GM18502 (cell line): Measurements from ENCODE around the gene ERG.

Experiments
- ATAC-seq: cut with Tn5 transposase; IDR thresholded peaks from one replicate; pipeline ENCODE4 v1.9.1; 2021; ENCODE audit warnings: mild to moderate bottlenecking; ENCODE audit not compliant: unreplicated experiment, poor library complexity

The ERG gene

DNA sequence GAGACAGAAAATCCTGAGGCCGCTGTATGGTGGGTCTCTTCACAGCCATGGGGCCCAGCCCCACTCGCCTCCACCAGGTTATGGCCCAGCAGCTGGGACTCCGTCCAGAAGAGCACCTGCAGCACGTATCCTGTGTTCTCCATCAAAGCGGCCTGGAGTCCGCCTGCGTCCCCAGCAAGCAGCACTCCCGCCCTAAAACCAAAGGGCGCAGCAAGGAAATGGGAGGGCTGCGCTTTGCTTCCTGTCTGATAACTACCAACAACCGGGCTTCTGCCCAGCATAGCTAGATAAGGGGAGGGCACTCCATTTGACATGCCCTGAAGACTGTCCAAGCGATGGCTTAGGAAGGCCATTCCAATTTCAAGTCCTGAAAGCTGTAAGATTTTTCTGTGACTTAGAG is 121.6 kb downstream of the ERG start:
- no peak for ATAC-seq

DNA sequence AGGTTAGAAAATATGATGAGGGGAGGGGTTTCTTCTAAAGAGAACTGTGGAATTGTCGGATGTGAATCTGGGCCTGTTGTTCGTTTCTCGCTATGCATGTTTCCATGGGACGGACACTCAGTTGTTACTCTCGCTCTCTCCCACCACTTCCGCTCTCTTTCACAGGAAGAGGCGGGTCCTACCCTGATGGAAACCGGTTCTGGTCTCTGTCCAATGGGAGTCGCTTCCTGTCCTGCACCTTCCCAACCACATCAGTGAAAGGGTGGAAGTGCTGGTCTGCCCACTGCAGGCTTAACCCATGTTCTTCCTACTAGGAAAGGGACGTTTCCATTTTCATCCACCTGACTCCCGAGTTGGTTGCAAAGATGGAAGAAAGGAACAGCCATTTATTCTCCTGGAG is 122.0 kb downstream of the ERG start:
- no peak for ATAC-seq

DNA sequence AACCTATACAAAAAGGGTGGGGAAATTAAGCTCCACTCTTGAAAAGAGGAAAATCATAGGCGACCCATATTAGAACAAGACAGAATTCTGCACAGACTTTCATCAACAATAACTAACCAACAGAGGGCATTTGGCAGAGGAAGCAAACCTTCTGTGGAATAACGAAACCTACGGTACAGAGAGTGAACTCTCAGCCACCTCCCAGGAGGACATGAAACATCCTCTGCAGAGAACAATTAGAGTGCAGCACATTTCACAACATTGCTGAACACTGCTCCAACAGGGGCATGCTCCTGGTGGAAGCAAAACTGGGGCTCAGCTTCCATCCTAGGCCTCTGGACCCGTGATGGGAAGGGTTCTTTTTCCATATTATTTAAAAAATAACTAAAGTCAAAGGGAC is 130.6 kb downstream of the ERG start:
- ATAC-seq = no peak

DNA sequence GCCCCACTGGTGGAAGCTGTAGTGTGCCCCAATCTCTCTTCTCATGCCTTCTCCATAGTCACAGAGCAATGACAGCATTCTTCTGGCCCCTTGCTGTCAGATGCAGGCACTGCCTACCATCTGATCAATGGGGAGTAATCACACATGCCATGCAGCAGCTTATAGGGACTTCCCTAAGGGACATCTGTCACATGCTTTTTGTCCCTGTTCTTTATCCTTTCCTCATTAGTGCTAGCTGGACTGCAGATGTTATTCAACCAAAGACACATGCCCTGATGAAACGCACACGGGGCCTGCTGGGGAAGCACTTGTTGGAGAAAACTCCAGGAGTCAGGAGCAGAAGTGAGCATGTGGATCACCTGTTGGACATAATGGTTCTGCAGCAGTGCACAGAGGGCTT is 132.8 kb downstream of the ERG start:
- no peak for ATAC-seq

DNA sequence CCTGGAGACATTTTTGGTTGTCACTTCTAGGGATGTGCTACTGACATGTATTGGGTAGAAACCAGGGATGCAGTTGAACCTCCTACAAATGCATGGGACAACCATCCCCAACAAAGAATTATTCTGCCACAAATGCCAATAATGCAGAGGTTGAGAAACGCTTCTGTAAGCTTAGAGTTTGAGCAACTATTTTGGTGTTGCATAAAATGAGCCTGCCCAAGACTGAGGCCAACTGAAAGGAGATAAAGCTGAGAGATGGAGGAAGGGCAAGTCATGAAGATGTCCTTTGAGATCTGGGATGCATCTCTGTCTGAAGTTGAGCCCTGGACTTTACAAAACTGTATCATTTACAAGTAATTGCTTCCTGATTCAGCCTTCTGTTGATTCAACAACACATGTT is 134.6 kb downstream of the ERG start:
- ATAC-seq = no peak

DNA sequence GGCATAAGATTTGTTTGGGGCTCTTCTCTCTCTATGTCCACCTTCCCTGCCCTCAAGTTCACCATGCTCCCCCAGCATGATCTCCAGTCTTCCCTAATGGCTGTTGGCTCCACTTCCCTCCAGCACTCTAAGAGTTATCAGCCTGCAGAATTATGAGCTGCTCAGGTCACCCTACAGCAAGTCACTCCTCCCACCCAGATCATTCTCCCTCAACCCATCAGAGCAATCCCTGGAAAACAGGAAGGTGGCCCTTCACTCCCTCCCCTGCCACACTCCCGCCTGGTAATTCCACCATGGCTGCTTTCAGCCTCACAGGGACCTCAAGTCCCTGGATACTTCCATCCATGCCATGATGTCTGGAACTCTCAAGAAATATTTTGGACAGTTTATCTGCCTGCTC is 137.0 kb downstream of the ERG start:
- ATAC-seq = no peak

DNA sequence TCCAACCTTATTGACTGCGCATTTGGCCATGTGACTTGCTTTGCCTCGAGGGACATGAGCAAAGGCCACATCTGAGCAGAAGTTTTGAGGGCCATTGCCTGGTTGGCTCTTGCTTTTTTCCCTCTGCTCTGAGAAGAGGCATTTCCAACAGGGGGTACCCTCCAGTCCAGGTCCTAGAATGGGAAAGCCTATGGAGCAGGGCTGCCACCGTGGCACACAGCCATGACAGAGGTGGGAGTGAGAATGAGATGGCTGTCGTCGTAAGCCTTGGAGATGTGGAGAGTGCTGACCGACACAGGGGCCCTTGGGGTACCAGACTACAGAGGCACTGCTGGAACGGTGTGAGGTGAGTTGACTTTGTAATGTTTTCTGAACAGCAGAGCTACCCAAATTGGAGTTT is 138.4 kb downstream of the ERG start:
- ATAC-seq = no peak

DNA sequence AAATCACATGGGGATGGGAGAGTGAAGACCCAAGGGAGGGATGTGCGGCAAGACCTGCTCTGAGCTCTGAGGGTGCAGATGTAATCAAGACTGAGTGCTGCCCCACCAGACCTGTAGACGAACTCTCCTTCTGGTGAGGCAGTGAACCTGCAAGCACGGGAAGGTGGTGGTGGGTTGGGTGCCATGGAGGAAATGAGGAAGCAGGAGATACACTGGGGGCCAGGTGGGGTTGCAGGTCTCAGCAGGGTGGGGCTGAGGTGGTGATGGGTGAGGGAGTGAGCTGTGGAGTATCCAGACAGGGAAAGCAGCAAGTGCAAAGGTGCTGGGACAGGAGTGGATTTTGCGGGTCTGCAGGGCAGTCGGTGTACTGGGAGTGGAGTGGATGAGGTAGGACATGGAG is 139.2 kb downstream of the ERG start:
- ATAC-seq = no peak

DNA sequence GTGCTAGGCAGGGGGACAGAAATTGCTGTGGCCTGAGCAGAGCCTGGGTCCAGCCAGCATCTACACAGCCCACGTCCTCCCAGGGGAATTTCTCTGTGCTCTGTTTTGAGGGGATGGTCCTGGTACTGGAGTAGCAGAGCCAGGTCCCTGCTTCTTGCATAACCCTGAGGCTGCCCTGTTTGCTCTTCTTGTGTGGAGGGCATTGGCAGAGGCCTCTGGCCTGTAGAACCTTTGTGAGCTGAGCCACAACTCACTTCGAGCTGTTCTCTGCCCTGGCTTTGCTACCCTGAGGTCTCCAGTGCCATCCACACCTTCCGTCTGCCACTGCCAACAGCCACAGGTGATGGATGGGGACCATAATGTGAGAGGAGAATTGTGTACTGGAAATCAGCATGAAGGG is 139.6 kb downstream of the ERG start:
- no peak for ATAC-seq

DNA sequence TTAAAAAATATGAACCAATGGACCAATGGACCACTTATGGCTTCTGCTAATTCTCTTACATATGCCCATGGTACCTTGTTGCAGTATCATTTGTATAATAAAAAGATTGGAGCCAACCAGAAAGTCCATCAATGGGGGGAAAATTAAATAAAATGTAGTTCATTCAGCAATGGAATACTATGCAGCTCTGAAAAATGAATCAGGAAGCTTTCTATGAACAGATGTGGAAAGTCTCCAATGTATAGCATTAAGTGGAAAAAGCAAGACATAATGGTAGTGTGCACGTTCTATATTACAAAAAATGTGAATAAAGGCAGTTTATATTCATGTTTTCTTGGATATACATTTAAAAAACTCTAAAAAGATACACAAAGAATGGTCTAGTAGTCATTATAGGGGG is 140.2 kb downstream of the ERG start:
- no peak for ATAC-seq

DNA sequence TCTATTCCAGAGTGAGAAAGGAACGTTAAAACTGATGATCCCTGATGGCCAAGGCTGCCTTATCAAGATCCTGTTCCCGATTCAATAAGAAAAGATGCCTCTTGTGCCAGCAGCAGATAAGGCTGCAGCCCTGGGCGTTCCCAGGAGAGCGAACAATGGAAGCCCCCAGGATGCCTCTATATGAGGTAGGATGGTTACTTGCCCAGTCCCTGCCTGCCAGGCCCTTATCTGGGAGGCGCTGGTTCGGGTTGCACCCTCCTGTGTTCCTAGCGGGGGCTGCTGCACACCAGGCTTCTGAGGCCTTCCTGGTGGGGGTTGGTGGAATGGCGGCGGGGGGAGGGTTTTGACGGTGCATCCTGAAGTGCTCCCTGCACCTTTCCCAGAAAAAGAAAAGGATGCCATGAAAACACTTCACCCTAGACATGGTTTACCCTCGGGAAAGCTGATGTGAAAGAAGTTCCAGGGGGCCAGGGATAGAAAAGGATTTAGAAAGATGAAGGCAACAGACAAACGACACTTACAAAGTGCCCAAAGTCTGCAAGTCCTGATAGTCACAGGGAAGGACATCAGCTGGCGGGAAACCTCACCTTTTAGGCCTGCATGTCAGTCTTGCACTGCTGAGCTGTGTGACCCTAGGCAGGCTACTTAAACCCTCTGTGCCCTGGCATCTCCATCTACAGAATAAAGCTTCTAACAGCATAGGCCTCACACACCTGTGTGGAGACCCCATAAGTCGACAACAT is 141.2 kb downstream of the ERG start:
- no peak for ATAC-seq

DNA sequence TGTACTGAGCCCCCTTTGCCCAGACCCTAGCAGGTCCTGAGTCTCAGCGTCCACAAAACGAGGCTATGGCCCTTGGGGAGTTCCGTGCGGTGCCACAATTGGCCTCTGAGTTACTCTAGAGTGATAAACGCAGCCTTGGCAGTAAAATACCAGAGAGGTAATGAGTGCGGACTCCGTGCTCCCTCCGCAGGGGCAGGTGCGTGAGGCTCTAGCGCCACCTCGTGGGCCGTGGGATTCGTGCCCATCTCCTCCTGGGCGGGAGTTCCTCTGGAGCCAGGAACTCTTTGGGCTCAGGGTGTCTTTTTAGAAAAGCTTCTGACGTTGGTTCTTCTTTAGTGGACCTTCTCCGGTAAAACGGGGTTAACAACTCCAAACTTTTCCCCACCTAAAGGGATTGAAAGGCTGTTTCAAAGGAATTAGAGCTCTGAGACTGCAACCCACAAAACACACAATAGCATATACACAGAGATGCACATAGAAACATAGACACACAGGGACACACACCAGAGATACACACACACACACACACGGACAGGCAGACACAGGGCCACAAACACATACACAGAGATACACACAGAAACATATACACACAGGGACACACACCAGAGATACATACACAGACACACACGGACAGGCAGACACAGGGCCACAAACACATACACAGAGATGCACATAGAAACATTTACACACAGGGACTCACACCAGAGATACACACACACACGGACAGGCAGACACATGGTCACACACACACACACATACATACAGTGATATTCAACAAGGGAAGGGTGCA is 142.1 kb downstream of the ERG start:
- no peak for ATAC-seq

DNA sequence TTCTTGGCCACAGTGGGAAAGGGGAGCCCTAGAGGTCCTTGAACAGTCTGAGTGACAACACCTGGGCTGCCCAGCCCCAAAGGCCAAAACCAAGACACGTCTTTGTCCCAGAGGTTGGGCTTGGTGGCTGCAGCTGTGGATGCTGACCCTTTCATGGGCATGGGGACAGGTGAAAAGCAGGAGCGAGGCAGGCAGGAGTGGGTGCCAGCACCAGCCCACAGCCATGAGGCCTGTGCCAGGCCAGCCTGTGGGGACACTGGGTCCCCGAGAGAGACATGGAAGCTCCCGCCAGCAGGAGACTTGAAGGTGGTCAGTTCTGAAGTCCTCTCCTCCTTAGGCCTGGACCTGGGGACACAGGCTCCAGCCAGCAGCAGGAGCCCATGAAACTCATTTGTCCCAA is 142.9 kb downstream of the ERG start:
- ATAC-seq = no peak

DNA sequence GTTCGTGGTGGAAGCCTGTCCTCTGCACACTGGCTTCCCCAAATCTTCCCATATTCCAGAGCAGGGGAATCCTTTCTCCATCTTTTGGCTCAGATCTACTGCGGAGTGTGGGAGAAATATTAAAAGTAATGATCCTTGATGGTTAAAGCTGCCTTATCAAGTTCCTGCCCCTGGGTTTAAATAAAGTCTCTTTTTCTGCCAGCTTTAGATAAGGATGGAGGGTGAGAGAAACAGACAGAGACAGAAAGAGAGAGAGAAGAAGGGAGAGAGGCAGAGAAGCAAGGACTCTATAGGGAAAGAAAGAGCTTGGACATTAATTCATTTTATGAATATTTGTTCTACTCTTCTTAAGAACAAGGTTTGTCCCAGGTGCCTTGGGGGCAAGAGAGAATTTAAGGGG is 143.5 kb downstream of the ERG start:
- ATAC-seq = no peak

DNA sequence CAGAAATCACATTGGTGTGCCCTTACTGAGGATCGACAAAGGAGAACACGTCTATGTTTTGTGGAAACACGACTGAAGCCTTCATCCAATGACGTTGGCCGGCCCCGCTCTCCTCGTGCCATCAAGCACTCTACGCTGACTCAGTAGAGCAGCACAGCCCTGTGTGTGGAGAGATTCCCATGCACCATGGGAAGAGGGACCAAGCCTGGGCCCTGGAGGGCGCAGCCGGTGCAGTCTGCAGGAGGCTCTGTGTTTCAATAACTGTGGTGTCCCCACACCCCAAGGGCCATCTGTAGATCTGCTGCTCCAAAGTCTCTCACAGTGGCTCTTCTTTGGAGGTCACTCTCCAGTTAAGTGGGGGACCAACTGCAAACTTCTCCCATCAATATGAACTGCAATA is 144.0 kb downstream of the ERG start:
- ATAC-seq = no peak

DNA sequence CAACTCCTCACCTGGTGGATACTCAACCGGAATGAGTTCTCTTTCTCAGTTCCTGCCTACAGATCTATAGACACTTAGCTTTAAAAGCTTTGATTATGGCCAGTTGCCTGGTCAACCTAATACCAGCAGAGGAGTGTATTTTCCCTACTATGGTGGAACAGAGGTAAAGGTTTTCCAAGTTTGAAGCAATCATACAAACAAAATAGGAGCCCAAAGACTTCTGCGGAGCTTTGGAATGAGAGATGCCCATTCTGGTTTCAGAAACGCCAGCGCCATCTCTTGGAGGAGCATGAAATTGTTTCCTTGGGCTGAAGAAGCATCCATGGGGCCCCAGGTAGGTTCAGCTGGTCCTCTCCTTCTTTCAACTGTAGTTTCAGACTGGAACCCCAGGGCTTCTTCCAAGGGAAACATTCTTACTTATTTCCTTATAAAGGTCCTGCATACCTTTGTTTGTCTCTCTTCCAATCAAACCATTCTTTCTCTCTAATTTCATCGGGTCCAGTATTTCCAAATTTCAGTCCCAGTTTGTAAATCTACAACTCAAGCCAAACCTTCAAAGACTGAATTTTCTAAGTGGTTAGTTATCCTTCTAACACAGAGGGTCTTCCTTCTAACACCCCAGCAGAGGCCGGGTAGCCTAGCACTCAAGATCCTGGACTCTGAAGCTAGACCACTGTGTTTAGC is 145.6 kb downstream of the ERG start:
- ATAC-seq = no peak

DNA sequence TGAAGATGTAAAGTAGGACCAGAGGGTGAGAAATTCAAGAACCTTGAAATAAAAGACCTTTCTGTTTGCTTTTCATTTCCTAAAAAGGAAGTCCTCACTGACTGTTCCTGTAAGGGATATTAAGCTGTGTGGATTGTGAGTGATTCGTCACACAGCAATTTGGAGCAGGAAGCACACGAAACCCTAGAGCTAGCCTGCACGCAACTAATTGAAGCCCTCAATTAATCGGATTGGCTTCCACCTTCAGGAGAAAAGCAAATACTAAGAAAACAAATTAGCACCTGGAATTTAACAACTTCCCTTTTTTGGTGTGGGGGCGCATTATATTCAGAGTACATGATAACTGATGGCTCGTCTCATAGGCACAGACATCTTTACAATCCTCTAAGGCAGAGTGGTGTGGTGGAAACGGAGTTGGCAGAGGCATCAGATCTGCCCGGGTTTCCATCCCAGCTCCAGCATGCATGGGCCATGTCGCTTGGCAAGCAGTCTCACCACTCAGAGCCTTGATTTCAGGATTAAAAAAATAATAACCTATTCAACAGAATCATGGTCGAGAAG is 146.2 kb downstream of the ERG start:
- no peak for ATAC-seq

DNA sequence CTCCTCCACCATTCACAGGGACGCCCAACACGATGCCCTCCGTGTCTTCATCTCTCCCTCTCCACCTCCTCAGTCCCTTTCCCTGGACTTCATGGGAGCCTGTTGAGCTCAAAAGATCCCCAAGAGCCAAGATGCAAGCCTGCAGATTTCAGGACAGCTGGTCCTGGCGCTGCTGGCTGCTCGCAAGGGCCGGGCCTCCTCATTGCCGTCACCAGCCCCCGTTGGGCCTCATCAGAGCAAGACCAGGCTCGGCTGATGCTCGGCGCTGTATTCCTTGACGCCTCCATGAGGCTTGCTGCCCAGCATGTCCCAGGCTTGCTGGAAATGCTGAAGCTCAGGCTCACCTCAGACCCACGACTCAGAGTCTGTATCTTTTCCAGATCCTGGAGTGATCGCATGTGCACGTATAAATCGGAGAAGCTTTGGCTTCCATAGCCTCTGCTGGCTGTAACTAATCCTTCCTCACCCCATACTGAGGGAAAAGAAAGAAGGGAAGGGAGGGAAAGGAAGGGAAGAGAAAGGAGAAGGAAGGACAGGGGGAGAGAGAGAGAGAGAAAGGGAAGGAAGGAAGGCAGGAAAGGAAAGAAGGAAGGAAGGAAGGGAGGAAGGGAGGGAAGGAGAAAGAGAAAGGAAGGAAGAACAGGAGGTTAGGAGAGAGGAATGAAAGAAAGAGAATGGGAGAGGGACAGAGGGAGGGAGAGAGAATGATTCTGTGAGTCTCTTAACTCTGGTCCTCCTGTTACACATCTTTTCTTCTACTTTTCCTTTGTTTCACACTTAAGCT is 146.9 kb downstream of the ERG start:
- no peak for ATAC-seq

DNA sequence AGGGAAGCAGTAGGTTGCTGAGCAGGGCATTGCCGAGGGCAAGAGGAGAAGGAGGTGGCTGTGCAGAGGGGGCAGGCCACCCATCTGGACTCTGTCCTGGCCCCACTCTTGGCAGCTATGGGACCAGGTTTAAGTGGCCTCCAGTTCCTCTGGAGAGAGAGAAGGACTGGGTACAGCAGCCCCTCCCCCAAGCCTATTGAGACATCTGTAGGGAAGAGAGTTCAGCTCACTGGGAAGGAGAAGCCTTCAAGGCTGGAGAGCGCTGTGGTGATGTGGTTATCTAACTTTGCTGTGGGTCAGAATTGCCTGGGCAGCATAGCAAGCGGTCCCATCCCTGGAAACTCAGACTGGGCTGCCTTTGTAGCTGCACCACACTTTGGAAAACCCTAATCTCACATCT is 147.6 kb downstream of the ERG start:
- no peak for ATAC-seq

DNA sequence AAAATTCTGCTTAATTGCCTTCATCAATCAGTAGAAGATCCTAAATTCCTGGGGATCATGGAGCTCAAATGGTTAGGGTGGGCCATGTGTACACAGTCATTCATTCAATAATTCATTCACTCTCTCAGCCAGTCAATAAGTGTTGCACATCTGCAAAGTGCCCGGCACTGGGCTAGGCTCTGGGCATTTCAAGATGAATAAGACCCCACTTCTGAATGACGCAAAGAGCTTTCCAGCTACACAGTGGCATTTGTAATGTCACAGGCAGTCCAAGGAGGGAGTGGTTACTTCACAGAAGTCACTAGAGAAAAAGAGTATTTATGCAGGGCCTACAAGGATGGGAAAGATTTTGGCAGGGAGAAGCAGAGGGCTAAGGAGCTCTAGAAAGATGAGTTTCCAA is 148.3 kb downstream of the ERG start:
- ATAC-seq = no peak
